ENCODE data around the gene TMEM14A.

GRCh38 chr6:52686878-52687699 lies 16.2 kb downstream of the TMEM14A start:
- TF ChIP-seq POLR2A (IDR thresholded peaks at IDR 0.05; ENCODE audit: control extremely low read depth in 1 of 2, low read depth in 2 of 2, low read length in 2 of 2) (no peak), CTCF (IDR thresholded peaks at IDR 0.05; ENCODE audit: control extremely low read depth in 1 of 3, insufficient read depth in 1 of 3, low read depth in 1 of 3, low read length in 3 of 3) (no peak), CEBPB (IDR thresholded peaks at IDR 0.05; ENCODE audit: low read depth, low read length) (no peak), POLR2AphosphoS5 (IDR thresholded peaks at IDR 0.05; ENCODE audit: low read depth, low read length) (no peak)
